ENCODE data around the gene SHISA9. TPM values are rescaled to one million over a fixed set of nuclear protein-coding genes. Genes with fewer than 3 reads are reported as not detected.

The SHISA9 gene
- total and polyA plus RNA-seq, 5 donors from 2014 or later, result not detected

- no peaks in the 10 kb centered on the region for H3K4me1 ChIP-seq (ENCODE audit: control insufficient read depth, insufficient read depth, low read length, poor library complexity, severe bottlenecking)
- H3K4me3 ChIP-seq (ENCODE audit: low read depth, low read length), result no peak overlapping the region
- ATAC-seq (ENCODE audit: low read depth in 2 of 2) (no peak), DNase-seq (no peak)
- H3K36me3 Mint-ChIP-seq, result no peaks in the 10 kb centered on the region
- H3K27ac ChIP-seq (ENCODE audit: insufficient read depth, low read length, poor library complexity, severe bottlenecking), result no peak overlapping the region
- H3K27me3 ChIP-seq (ENCODE audit: control insufficient read depth, insufficient read depth, low read length), result no peaks in the 10 kb centered on the region
- peaks cover 0 to 6% (median 3%) of the 10 kb centered on the region in 7 donors for H3K9me3 Mint-ChIP-seq
- no peaks in the 10 kb centered on the region for H3K4me1 Mint-ChIP-seq
- no peaks in the 10 kb centered on the region for H3K36me3 ChIP-seq (ENCODE audit: control insufficient read depth, insufficient read depth, low read length)
- H3K4me3 Mint-ChIP-seq, result no peak overlapping the region
- no peak overlapping the region for H3K27ac Mint-ChIP-seq
- H3K9me3 ChIP-seq (ENCODE audit: control insufficient read depth in 2 of 2, low read length in 2 of 2), result no peaks in the 10 kb centered on the region
- no peaks in the 10 kb centered on the region for H3K27me3 Mint-ChIP-seq
Observed at GRCh38 chr16:13189250-13189649, 287.9 kb downstream of the SHISA9 start.

- H3K4me3 Mint-ChIP-seq, result no peak overlapping the region
- H3K4me1 ChIP-seq (ENCODE audit: control insufficient read depth, insufficient read depth, low read length, poor library complexity, severe bottlenecking), result no peaks in the 10 kb centered on the region
- DNase-seq, result no peak
- H3K9me3 ChIP-seq (ENCODE audit: control insufficient read depth in 2 of 2, low read length in 2 of 2), result no peaks in the 10 kb centered on the region
- H3K27me3 ChIP-seq (ENCODE audit: control insufficient read depth, insufficient read depth, low read length), result no peaks in the 10 kb centered on the region
- H3K36me3 ChIP-seq (ENCODE audit: control insufficient read depth, insufficient read depth, low read length), result no peaks in the 10 kb centered on the region
- peaks cover 2 to 8% (median 5%) of the 10 kb centered on the region in 7 donors for H3K9me3 Mint-ChIP-seq
- no peak overlapping the region for H3K4me3 ChIP-seq (ENCODE audit: low read depth, low read length)
- H3K27ac ChIP-seq (ENCODE audit: insufficient read depth, low read length, poor library complexity, severe bottlenecking), result no peak overlapping the region
- no peaks in the 10 kb centered on the region for H3K27me3 Mint-ChIP-seq
- no peak overlapping the region for H3K27ac Mint-ChIP-seq
- ATAC-seq (ENCODE audit: low read depth in 2 of 2), result no peak
- H3K4me1 Mint-ChIP-seq, result no peaks in the 10 kb centered on the region
- no peaks in the 10 kb centered on the region for H3K36me3 Mint-ChIP-seq
Observed at GRCh38 chr16:13193721-13194120, 292.3 kb downstream of the SHISA9 start.

- no peaks in the 10 kb centered on the region for H3K27me3 ChIP-seq (ENCODE audit: control insufficient read depth, insufficient read depth, low read length)
- DNase-seq (no peak), ATAC-seq (ENCODE audit: low read depth in 2 of 2) (no peak)
- H3K36me3 ChIP-seq (ENCODE audit: control insufficient read depth, insufficient read depth, low read length), result no peaks in the 10 kb centered on the region
- Mint-ChIP-seq H3K36me3 (no peaks in the 10 kb centered on the region), H3K27ac (no peak overlapping the region), H3K4me1 (no peaks in the 10 kb centered on the region), H3K9me3 (peaks cover 2 to 8% (median 5%) of the 10 kb centered on the region in 7 donors), H3K4me3 (no peak overlapping the region), H3K27me3 (no peaks in the 10 kb centered on the region)
- no peaks in the 10 kb centered on the region for H3K9me3 ChIP-seq (ENCODE audit: control insufficient read depth in 2 of 2, low read length in 2 of 2)
- H3K27ac ChIP-seq (ENCODE audit: insufficient read depth, low read length, poor library complexity, severe bottlenecking), result no peak overlapping the region
- H3K4me1 ChIP-seq (ENCODE audit: control insufficient read depth, insufficient read depth, low read length, poor library complexity, severe bottlenecking), result no peaks in the 10 kb centered on the region
- H3K4me3 ChIP-seq (ENCODE audit: low read depth, low read length), result no peak overlapping the region
Observed at GRCh38 chr16:13194766-13195165, 293.4 kb downstream of the SHISA9 start.

GRCh38 chr16:13203725-13204124 is 302.3 kb downstream of the SHISA9 start:
- DNase-seq, result no peak
- H3K36me3 Mint-ChIP-seq, result no peaks in the 10 kb centered on the region
- H3K9me3 ChIP-seq (ENCODE audit: control insufficient read depth in 2 of 2, low read length in 2 of 2), result no peaks in the 10 kb centered on the region
- no peak overlapping the region for H3K27ac Mint-ChIP-seq
- H3K27me3 Mint-ChIP-seq, result no peaks in the 10 kb centered on the region
- H3K27me3 ChIP-seq (ENCODE audit: control insufficient read depth, insufficient read depth, low read length), result no peaks in the 10 kb centered on the region
- H3K36me3 ChIP-seq (ENCODE audit: control insufficient read depth, insufficient read depth, low read length), result no peaks in the 10 kb centered on the region
- no peak overlapping the region for H3K27ac ChIP-seq (ENCODE audit: insufficient read depth, low read length, poor library complexity, severe bottlenecking)
- H3K4me1 Mint-ChIP-seq, result no peaks in the 10 kb centered on the region
- no peak overlapping the region for H3K4me3 ChIP-seq (ENCODE audit: low read depth, low read length)
- ATAC-seq (ENCODE audit: low read depth in 2 of 2), result no peak
- H3K4me3 Mint-ChIP-seq, result no peak overlapping the region
- no peaks in the 10 kb centered on the region for H3K4me1 ChIP-seq (ENCODE audit: control insufficient read depth, insufficient read depth, low read length, poor library complexity, severe bottlenecking)
- H3K9me3 Mint-ChIP-seq, result peaks cover 0 to 3% (median 0%) of the 10 kb centered on the region in 7 donors

GRCh38 chr16:13205352-13205751 is 304.0 kb downstream of the SHISA9 start:
- Mint-ChIP-seq H3K4me3 (no peak overlapping the region), H3K27ac (no peak overlapping the region), H3K4me1 (no peaks in the 10 kb centered on the region), H3K36me3 (no peaks in the 10 kb centered on the region), H3K9me3 (peaks cover 0 to 3% (median 0%) of the 10 kb centered on the region in 7 donors), H3K27me3 (no peaks in the 10 kb centered on the region)
- Histone ChIP-seq H3K4me3 (ENCODE audit: low read depth, low read length) (no peak overlapping the region), H3K27me3 (ENCODE audit: control insufficient read depth, insufficient read depth, low read length) (no peaks in the 10 kb centered on the region), H3K36me3 (ENCODE audit: control insufficient read depth, insufficient read depth, low read length) (no peaks in the 10 kb centered on the region), H3K27ac (ENCODE audit: insufficient read depth, low read length, poor library complexity, severe bottlenecking) (no peak overlapping the region), H3K4me1 (ENCODE audit: control insufficient read depth, insufficient read depth, low read length, poor library complexity, severe bottlenecking) (no peaks in the 10 kb centered on the region), H3K9me3 (ENCODE audit: control insufficient read depth in 2 of 2, low read length in 2 of 2) (no peaks in the 10 kb centered on the region)
- DNase-seq, result no peak
- ATAC-seq (ENCODE audit: low read depth in 2 of 2), result no peak

- no peaks in the 10 kb centered on the region for H3K27me3 Mint-ChIP-seq
- no peaks in the 10 kb centered on the region for H3K4me1 Mint-ChIP-seq
- no peak for ATAC-seq (ENCODE audit: low read depth in 2 of 2)
- H3K4me3 ChIP-seq (ENCODE audit: low read depth, low read length), result no peak overlapping the region
- peaks cover 0 to 3% (median 0%) of the 10 kb centered on the region in 7 donors for H3K9me3 Mint-ChIP-seq
- H3K27ac Mint-ChIP-seq, result no peak overlapping the region
- H3K27ac ChIP-seq (ENCODE audit: insufficient read depth, low read length, poor library complexity, severe bottlenecking), result no peak overlapping the region
- no peaks in the 10 kb centered on the region for H3K27me3 ChIP-seq (ENCODE audit: control insufficient read depth, insufficient read depth, low read length)
- no peaks in the 10 kb centered on the region for H3K9me3 ChIP-seq (ENCODE audit: control insufficient read depth in 2 of 2, low read length in 2 of 2)
- H3K4me3 Mint-ChIP-seq, result no peak overlapping the region
- H3K36me3 Mint-ChIP-seq, result no peaks in the 10 kb centered on the region
- DNase-seq, result no peak
- H3K36me3 ChIP-seq (ENCODE audit: control insufficient read depth, insufficient read depth, low read length), result no peaks in the 10 kb centered on the region
- no peaks in the 10 kb centered on the region for H3K4me1 ChIP-seq (ENCODE audit: control insufficient read depth, insufficient read depth, low read length, poor library complexity, severe bottlenecking)
Observed at GRCh38 chr16:13206606-13207005, 305.2 kb downstream of the SHISA9 start.

- Histone ChIP-seq H3K27me3 (ENCODE audit: control insufficient read depth, insufficient read depth, low read length) (no peaks in the 10 kb centered on the region), H3K27ac (ENCODE audit: insufficient read depth, low read length, poor library complexity, severe bottlenecking) (no peak overlapping the region), H3K4me1 (ENCODE audit: control insufficient read depth, insufficient read depth, low read length, poor library complexity, severe bottlenecking) (no peaks in the 10 kb centered on the region), H3K4me3 (ENCODE audit: low read depth, low read length) (no peak overlapping the region), H3K36me3 (ENCODE audit: control insufficient read depth, insufficient read depth, low read length) (no peaks in the 10 kb centered on the region), H3K9me3 (ENCODE audit: control insufficient read depth in 2 of 2, low read length in 2 of 2) (no peaks in the 10 kb centered on the region)
- H3K27ac Mint-ChIP-seq, result no peak overlapping the region
- no peak overlapping the region for H3K4me3 Mint-ChIP-seq
- ATAC-seq (ENCODE audit: low read depth in 2 of 2) (no peak), DNase-seq (no peak)
- no peaks in the 10 kb centered on the region for H3K4me1 Mint-ChIP-seq
- peaks cover 0 to 3% (median 0%) of the 10 kb centered on the region in 7 donors for H3K9me3 Mint-ChIP-seq
- no peaks in the 10 kb centered on the region for H3K36me3 Mint-ChIP-seq
- H3K27me3 Mint-ChIP-seq, result no peaks in the 10 kb centered on the region
Observed at GRCh38 chr16:13207151-13207550, 305.8 kb downstream of the SHISA9 start.

GRCh38 chr16:13223666-13224065 is 322.3 kb downstream of the SHISA9 start:
- H3K9me3 ChIP-seq (ENCODE audit: control insufficient read depth in 2 of 2, low read length in 2 of 2), result no peaks in the 10 kb centered on the region
- Mint-ChIP-seq H3K4me1 (no peaks in the 10 kb centered on the region), H3K36me3 (no peaks in the 10 kb centered on the region), H3K27ac (no peak overlapping the region), H3K27me3 (no peaks in the 10 kb centered on the region), H3K9me3 (peaks cover 3 to 14% (median 7%) of the 10 kb centered on the region in 7 donors), H3K4me3 (no peak overlapping the region)
- no peak overlapping the region for H3K27ac ChIP-seq (ENCODE audit: insufficient read depth, low read length, poor library complexity, severe bottlenecking)
- no peak overlapping the region for H3K4me3 ChIP-seq (ENCODE audit: low read depth, low read length)
- H3K27me3 ChIP-seq (ENCODE audit: control insufficient read depth, insufficient read depth, low read length), result peaks cover 1% of the 10 kb centered on the region
- ATAC-seq (ENCODE audit: low read depth in 2 of 2) (no peak), DNase-seq (no peak)
- H3K4me1 ChIP-seq (ENCODE audit: control insufficient read depth, insufficient read depth, low read length, poor library complexity, severe bottlenecking), result no peaks in the 10 kb centered on the region
- H3K36me3 ChIP-seq (ENCODE audit: control insufficient read depth, insufficient read depth, low read length), result no peaks in the 10 kb centered on the region
